ENCODE results near the gene RAB37. TPM values are rescaled to one million over a fixed set of nuclear protein-coding genes. Genes with fewer than 3 reads are reported as not detected.

Gene RAB37
- total and polyA plus RNA-seq, 2 of the 13 experiments (the other 11 are each of a cell fraction or from before 2014, with no cell fraction given): 0.91 to 3.7 TPM

- TF ChIP-seq ZNF569 (CRISPR knock-in tag; IDR thresholded peaks at IDR 0.05; ENCODE audit: borderline replicate concordance): peak; percentile 92; the same call in 1 of the 2 replicates
- peak; percentile 82 for TF ChIP-seq THRA (CRISPR knock-in tag; IDR thresholded peaks at IDR 0.05; ENCODE audit: borderline replicate concordance)
- TF ChIP-seq ONECUT2 (CRISPR knock-in tag; IDR thresholded peaks at IDR 0.05): peak; percentile 69
- no peak for TF ChIP-seq ZMYM3 (CRISPR knock-in tag; IDR thresholded peaks at IDR 0.05)
- TF ChIP-seq KLF9 (CRISPR knock-in tag; IDR thresholded peaks at IDR 0.05; ENCODE audit: low read depth): peak; percentile 88; the same call in 1 of the 2 replicates
- TF ChIP-seq FOSL2 (CRISPR knock-in tag; IDR thresholded peaks at IDR 0.05): peak; percentile 3; the same call in 1 of the 2 replicates
- no peak for TF ChIP-seq PAX8 (CRISPR knock-in tag; IDR thresholded peaks at IDR 0.05; ENCODE audit: borderline replicate concordance)
- no peak for TF ChIP-seq TOPORS (CRISPR knock-in tag; IDR thresholded peaks at IDR 0.05)
- peak; percentile 92 for TF ChIP-seq ZNF709 (CRISPR knock-in tag; IDR thresholded peaks at IDR 0.05)
- no peak for TF ChIP-seq ZNF7 (CRISPR knock-in tag; IDR thresholded peaks at IDR 0.05)
- TF ChIP-seq ZNF747 (CRISPR knock-in tag; IDR thresholded peaks at IDR 0.05; ENCODE audit: borderline replicate concordance): peak; percentile 78; the same call in 1 of the 2 replicates
- TF ChIP-seq KDM3A (CRISPR knock-in tag; IDR thresholded peaks at IDR 0.05; ENCODE audit: low read depth): peak; percentile 88
- no peak for TF ChIP-seq U2AF1 (optimal IDR thresholded peaks at IDR 0.05; ENCODE audit: low read depth, low read length)
- TF ChIP-seq EP300 (IDR thresholded peaks at IDR 0.05; ENCODE audit: low read depth in 2 of 2, low read length in 2 of 2): 0 out of 4 replicates have a peak, but pooled peaks of 1 of the 2 experiments have one; percentile 22
- TF ChIP-seq EP300 (CRISPR knock-in tag; IDR thresholded peaks at IDR 0.05; ENCODE audit: borderline replicate concordance): no peak; the same call in 1 of the 2 replicates
- 0 out of 2 replicates have a peak, but pooled peaks have one; percentile 91 for TF ChIP-seq SRY (CRISPR knock-in tag; IDR thresholded peaks at IDR 0.05)
- peak; percentile 87; the same call in 1 of the 2 replicates for TF ChIP-seq ZNF772 (CRISPR knock-in tag; IDR thresholded peaks at IDR 0.05)
- TF ChIP-seq ISL2 (CRISPR knock-in tag; IDR thresholded peaks at IDR 0.05): peak; percentile 83
- TF ChIP-seq SOX13 (IDR thresholded peaks at IDR 0.05): peak; percentile 45; the same call in 1 of the 2 replicates
- peak in 1 of 2 experiments; percentile 37; a peak in 1 of 4 replicates for TF ChIP-seq SOX13 (CRISPR knock-in tag; conservative IDR thresholded peaks at IDR 0.05 in 1 of 2, IDR thresholded peaks at IDR 0.05 in 1 of 2)
- TF ChIP-seq THAP9 (CRISPR knock-in tag; IDR thresholded peaks at IDR 0.05; ENCODE audit: borderline replicate concordance): 0 out of 2 replicates have a peak, but pooled peaks have one; percentile 45
- TF ChIP-seq TBX2 (CRISPR knock-in tag; IDR thresholded peaks at IDR 0.05; ENCODE audit: borderline replicate concordance): peak; percentile 77
- peak; percentile 83 for TF ChIP-seq ZNF331 (CRISPR knock-in tag; IDR thresholded peaks at IDR 0.05)
- peak; percentile 94; the same call in 1 of the 2 replicates for TF ChIP-seq ZFP90 (CRISPR knock-in tag; IDR thresholded peaks at IDR 0.05; ENCODE audit: borderline replicate concordance)
- peak; percentile 97 for TF ChIP-seq DBP (CRISPR knock-in tag; IDR thresholded peaks at IDR 0.05; ENCODE audit: not compliant biosample characterization)
- TF ChIP-seq ZNF3 (CRISPR knock-in tag; IDR thresholded peaks at IDR 0.05): 0 out of 2 replicates have a peak, but pooled peaks have one; percentile 2
These were observed 11.6 kb downstream of the RAB37 start, which contains the start of gene NHERF1 (continued) for GRCh38 chr17:74748529-74749278.

Data from HepG2 (cell line).